H9 (cell line): ENCODE results near the gene PTGER2. TPM values are rescaled to one million over a fixed set of nuclear protein-coding genes. Genes with fewer than 3 reads are reported as not detected.

Experiments used
- DNase-seq: peaks from one replicate; pipeline ENCODE4 v3.0.0-alpha.2; 2017
- H2AFZ ChIP-seq: one replicate; pipeline ENCODE4 v1.6.1; 2013; ENCODE audit warnings: mild to moderate bottlenecking, low read length, control low read depth, moderate library complexity
- H2AK5ac ChIP-seq: 2 replicates; pipeline ENCODE4 v1.6.1; 2013; ENCODE audit warnings: low read length, control low read depth, mixed read lengths; ENCODE audit not compliant: insufficient read length
- H2BK120ac ChIP-seq: one replicate; pipeline ENCODE4 v1.6.1; 2013; ENCODE audit warnings: low read depth, mild to moderate bottlenecking, low read length, control low read depth, inconsistent platforms; ENCODE audit not compliant: poor library complexity, severe bottlenecking
- H2BK12ac ChIP-seq: 2 replicates; pipeline ENCODE4 v1.6.1; 2013; ENCODE audit warnings: low read length, control low read depth, mixed read lengths, low read depth; ENCODE audit not compliant: insufficient read length
- H2BK15ac ChIP-seq: 2 replicates; pipeline ENCODE4 v1.6.1; 2013; ENCODE audit warnings: low read depth, low read length, control low read depth
- H2BK20ac ChIP-seq: one replicate; pipeline ENCODE4 v1.6.1; 2013; ENCODE audit warnings: low read depth, mild to moderate bottlenecking, low read length, control low read depth, inconsistent platforms; ENCODE audit not compliant: poor library complexity, severe bottlenecking
- H2BK5ac ChIP-seq: 2 replicates; pipeline ENCODE4 v1.6.1; 2013; ENCODE audit warnings: low read length, control low read depth, mixed read lengths; ENCODE audit not compliant: insufficient read length
- H3K14ac ChIP-seq: 2 replicates; pipeline ENCODE4 v1.6.1; 2013; ENCODE audit warnings: low read length, control low read depth; ENCODE audit not compliant: insufficient read depth
- H3K18ac ChIP-seq: 2 replicates; pipeline ENCODE4 v1.6.1; 2013; ENCODE audit warnings: low read depth, mild to moderate bottlenecking, mixed read lengths, low read length, control low read depth; ENCODE audit not compliant: insufficient read length
- H3K23ac ChIP-seq: 2 replicates; pipeline ENCODE4 v1.6.1; 2013; ENCODE audit warnings: low read length, control low read depth, mixed read lengths, low read depth; ENCODE audit not compliant: insufficient read length
- H3K23me2 ChIP-seq: 2 replicates; pipeline ENCODE4 v1.6.1; 2013; ENCODE audit warnings: low read depth, mild to moderate bottlenecking, mixed read lengths, low read length, control low read depth; ENCODE audit not compliant: insufficient read length, poor library complexity, severe bottlenecking
- H3K27ac ChIP-seq: 2 replicates; pipeline ENCODE4 v1.5.1; 2013; ENCODE audit warnings: low read length, control low read depth, mixed read lengths, low read depth; ENCODE audit not compliant: insufficient read length
- H3K27me3 ChIP-seq: 2 replicates; pipeline ENCODE4 v1.6.1; 2013; ENCODE audit warnings: low read length, control low read depth, inconsistent platforms; ENCODE audit not compliant: insufficient read depth
- H3K4ac ChIP-seq: 2 replicates; pipeline ENCODE4 v1.6.1; 2013; ENCODE audit warnings: low read depth, mild to moderate bottlenecking, control low read depth, inconsistent platforms, low read length, moderate library complexity
- H3K4me1 ChIP-seq: 2 replicates; pipeline ENCODE4 v1.6.1; 2013; ENCODE audit warnings: low read length, control low read depth, inconsistent platforms; ENCODE audit not compliant: insufficient read depth
- H3K4me2 ChIP-seq: 2 replicates; pipeline ENCODE4 v1.6.1; 2013; ENCODE audit warnings: low read length, control low read depth, mixed read lengths; ENCODE audit not compliant: insufficient read length, insufficient read depth
- H3K56ac ChIP-seq: 2 replicates; pipeline ENCODE4 v1.6.1; 2013; ENCODE audit warnings: low read depth, mild to moderate bottlenecking, mixed read lengths, low read length, control low read depth; ENCODE audit not compliant: insufficient read length
- H3K79me1 ChIP-seq: 2 replicates; pipeline ENCODE4 v1.6.1; 2013; ENCODE audit warnings: low read depth, mild to moderate bottlenecking, moderate library complexity, low read length, control low read depth, inconsistent platforms; ENCODE audit not compliant: insufficient read depth, poor library complexity, severe bottlenecking
- H3K79me2 ChIP-seq: 2 replicates; pipeline ENCODE4 v1.6.1; 2013; ENCODE audit warnings: low read length, control low read depth, inconsistent platforms; ENCODE audit not compliant: insufficient read depth
- H3K9ac ChIP-seq: 2 replicates; pipeline ENCODE4 v1.6.1; 2013; ENCODE audit warnings: low read length, control low read depth, mixed read lengths; ENCODE audit not compliant: insufficient read length; ENCODE audit errors: extremely low read depth
- H3K9me3 ChIP-seq: one replicate; pipeline ENCODE4 v1.6.1; 2013; ENCODE audit warnings: low read depth, low read length, inconsistent platforms; ENCODE audit not compliant: control insufficient read depth
- H3T11ph ChIP-seq: one replicate; pipeline ENCODE4 v1.6.1; 2013; ENCODE audit warnings: mild to moderate bottlenecking, low read length, control low read depth, inconsistent platforms
- H4K20me1 ChIP-seq: one replicate; pipeline ENCODE4 v1.6.1; 2013; ENCODE audit not compliant: control insufficient read depth, insufficient read length, insufficient read depth
- H4K5ac ChIP-seq: 2 replicates; pipeline ENCODE4 v1.6.1; 2013; ENCODE audit warnings: low read depth, mild to moderate bottlenecking, mixed read lengths, low read length, control low read depth; ENCODE audit not compliant: insufficient read length
- H4K8ac ChIP-seq: replicated peaks from 2 replicates; pipeline ENCODE4 v1.6.1; 2013; ENCODE audit warnings: low read length, control low read depth, mixed read lengths, low read depth; ENCODE audit not compliant: insufficient read length
- H4K91ac ChIP-seq: 2 replicates; pipeline ENCODE4 v1.6.1; 2013; ENCODE audit warnings: low read depth, mild to moderate bottlenecking, moderate library complexity, mixed read lengths, low read length, control low read depth; ENCODE audit not compliant: insufficient read length
- H3K27ac Mint-ChIP-seq, 3 experiments: 2 replicates in 2 of 3; 3 replicates in 1 of 3; pipeline ENCODE4 v1.8.0; 2020 to 2021; ENCODE audit warnings: mixed read lengths in 3 of 3, mild to moderate bottlenecking in 1 of 3, moderate library complexity in 1 of 3
- H3K27me3 Mint-ChIP-seq: 2 replicates; pipeline ENCODE4 v1.8.0; 2021; ENCODE audit warnings: low read depth, mild to moderate bottlenecking, moderate library complexity, mixed read lengths
- H3K36me3 Mint-ChIP-seq, 3 experiments: 2 replicates in 2 of 3; 3 replicates in 1 of 3; pipeline ENCODE4 v1.8.0; 2020 to 2021; ENCODE audit warnings: low read depth in 3 of 3, mixed read lengths in 3 of 3; ENCODE audit not compliant: insufficient read depth in 1 of 3
- H3K4me1 Mint-ChIP-seq, 2 experiments: 2 replicates each; pipeline ENCODE4 v1.8.0; 2020; ENCODE audit warnings: mixed read lengths in 2 of 2
- H3K4me3 Mint-ChIP-seq, 2 experiments: 2 replicates in 1 of 2; 3 replicates in 1 of 2; pipeline ENCODE4 v1.8.0; 2020 to 2021; ENCODE audit warnings: mild to moderate bottlenecking in 2 of 2, mixed read lengths in 2 of 2, moderate library complexity in 1 of 2
- H3K9me3 Mint-ChIP-seq, 2 experiments: 2 replicates in 1 of 2; 3 replicates in 1 of 2; pipeline ENCODE4 v1.8.0; 2020; ENCODE audit warnings: mild to moderate bottlenecking in 2 of 2, mixed read lengths in 2 of 2, moderate library complexity in 1 of 2
- CTCF ChIP-seq: fragments of 200-600 bp; sonication (generic); conservative IDR thresholded peaks from 3 replicates; pipeline ENCODE4 v1.8.0; 2021; ENCODE audit warnings: antibody characterized with exemption, mild to moderate bottlenecking
- WGBS: extraction: QIAGEN DNeasy Blood & Tissue Kit; methylation state at CpG from one replicate; pipeline ENCODE4 v1.1.7; 2013; ENCODE audit warnings: missing lambda C conversion rate, low lambda C conversion rate, mixed read lengths; ENCODE audit not compliant: insufficient read length; ENCODE audit errors: extremely low coverage; 5-methylcytosine and 5-hydroxymethylcytosine counted together
- total RNA-seq: library from RNA; stranded (reverse); gene quantifications from 2 replicates; pipeline ENCODE4 v1.2.1, GENCODE V29; 2021

PTGER2 gene
- total RNA-seq, 1 experiment from 2014 or later, result 1.0 TPM

GRCh38 chr14:52342849-52343596 lies 28.9 kb downstream of the PTGER2 start:
- H3K79me1 ChIP-seq, result no peaks in the 10 kb centered on the region
- no peak overlapping the region for H4K5ac ChIP-seq
- H3K4me2 ChIP-seq, result no peak overlapping the region
- H4K8ac ChIP-seq, result no peak overlapping the region
- H3K23ac ChIP-seq, result no peak overlapping the region
- no peak overlapping the region for H3K27ac ChIP-seq
- H3T11ph ChIP-seq, result no peak overlapping the region
- H2BK15ac ChIP-seq, result no peak overlapping the region
- H3K27me3 ChIP-seq, result no peaks in the 10 kb centered on the region
- H2AK5ac ChIP-seq, result no peak overlapping the region
- Mint-ChIP-seq H3K36me3 (no peaks in the 10 kb centered on the region; a peak in 1 of 7 replicates), H3K4me3 (no peak overlapping the region), H3K27ac (0 out of 7 replicates have a peak overlapping the region, but pooled peaks of 1 of the 3 experiments have one; percentile 21), H3K9me3 (no peaks in the 10 kb centered on the region; a peak in 1 of 5 replicates), H3K4me1 (no peaks in the 10 kb centered on the region), H3K27me3 (no peaks in the 10 kb centered on the region)
- H2BK20ac ChIP-seq, result no peak overlapping the region
- DNase-seq, result no peak
- H3K56ac ChIP-seq, result no peak overlapping the region
- no peak overlapping the region for H2BK5ac ChIP-seq
- H2BK12ac ChIP-seq, result no peak overlapping the region
- H4K20me1 ChIP-seq, result no peaks in the 10 kb centered on the region
- H3K23me2 ChIP-seq, result no peaks in the 10 kb centered on the region
- no peaks in the 10 kb centered on the region for H3K4me1 ChIP-seq
- no peak overlapping the region for H3K4ac ChIP-seq
- no peaks in the 10 kb centered on the region for H3K9me3 ChIP-seq
- no peak for TF ChIP-seq CTCF
- H3K79me2 ChIP-seq, result no peaks in the 10 kb centered on the region
- H2BK120ac ChIP-seq, result no peak overlapping the region
- no peak overlapping the region for H2AFZ ChIP-seq
- no CpG with 5 or more reads among the region's 1 CpG for WGBS
- no peak overlapping the region for H3K14ac ChIP-seq
- H4K91ac ChIP-seq, result no peak overlapping the region
- H3K18ac ChIP-seq, result no peak overlapping the region
- no peak overlapping the region for H3K9ac ChIP-seq
